Body of pancreas (tissue), 4 donors: ENCODE results near the gene LRRC8B.

ENCODE experiments used
- CTCF ChIP-seq, 7 experiments: fragments of 450-650 bp in 4 of 7; fragments of 200-600 bp in 3 of 7; sonication (generic) in 3 of 7; IDR thresholded peaks; one replicate each; pipeline ENCODE4 v1.5.1; 2016 to 2019; ENCODE audit warnings: antibody characterized with exemption in 7 of 7
- POLR2A ChIP-seq, 3 donors: fragments of 450-650 bp; IDR thresholded peaks; one replicate each; pipeline ENCODE4 v1.6.1; 2016; ENCODE audit warnings: antibody characterized with exemption in 3 of 3, mild to moderate bottlenecking in 2 of 3

- TF ChIP-seq CTCF (IDR thresholded peaks at IDR 0.05), result peak; percentile 26 to 74 (median 61)
- no peak for TF ChIP-seq POLR2A (IDR thresholded peaks at IDR 0.05)
Observed at GRCh38 chr1:89519779-89520358, 4.8 kb upstream of the LRRC8B start.
